GM23338 (cell line): Measurements from ENCODE around the gene PLXNC1. TPM values are rescaled to one million over a fixed set of nuclear protein-coding genes. Genes with fewer than 3 reads are reported as not detected.

Source experiments
- ATAC-seq: fragments of 200-7000 bp; cut with Tn5 transposase; 3 replicates; pipeline ENCODE4 v1.9.1; 2020
- DNase-seq: peaks from one replicate; pipeline ENCODE4 v3.0.0-alpha.2; 2015; ENCODE audit warnings: low spot score
- H2AFZ ChIP-seq: fragments of 200-600 bp; sonication (generic); 2 replicates; pipeline ENCODE4 v1.8.0; 2016; ENCODE audit warnings: antibody characterized with exemption, mild to moderate bottlenecking, moderate library complexity
- H3F3A ChIP-seq: fragments of 200-600 bp; sonication (generic); replicated peaks from 2 replicates; pipeline ENCODE4 v1.8.0; 2017; ENCODE audit warnings: antibody characterized with exemption, mixed run types, low read depth
- H3K27ac ChIP-seq: fragments of 200-600 bp; sonication (generic); 2 replicates; pipeline ENCODE4 v1.6.1; 2016; ENCODE audit warnings: low read depth
- H3K27me3 ChIP-seq: fragments of 200-600 bp; sonication (generic); 2 replicates; pipeline ENCODE4 v1.8.0; 2016; ENCODE audit warnings: mild to moderate bottlenecking, mixed run types, moderate library complexity; ENCODE audit not compliant: insufficient read depth
- H3K36me3 ChIP-seq: fragments of 200-600 bp; sonication (generic); 2 replicates; pipeline ENCODE4 v1.8.0; 2016; ENCODE audit warnings: mild to moderate bottlenecking; ENCODE audit not compliant: insufficient read depth
- H3K4me1 ChIP-seq: fragments of 200-600 bp; sonication (generic); 2 replicates; pipeline ENCODE4 v1.8.0; 2016; ENCODE audit warnings: mild to moderate bottlenecking, moderate library complexity; ENCODE audit not compliant: insufficient read depth
- H3K4me2 ChIP-seq: fragments of 200-600 bp; sonication (generic); 2 replicates; pipeline ENCODE4 v1.7.1; 2017; ENCODE audit warnings: mixed run types
- H3K4me3 ChIP-seq: fragments of 200-600 bp; sonication (generic); 2 replicates; pipeline ENCODE4 v1.6.1; 2016; ENCODE audit warnings: mixed run types
- H3K79me2 ChIP-seq: fragments of 200-600 bp; sonication (generic); replicated peaks from 2 replicates; pipeline ENCODE4 v1.8.0; 2017; ENCODE audit warnings: mild to moderate bottlenecking; ENCODE audit not compliant: insufficient read depth
- H3K9me2 ChIP-seq: fragments of 200-600 bp; sonication (generic); 2 replicates; pipeline ENCODE4 v1.8.0; 2017; ENCODE audit not compliant: insufficient read depth
- H4K20me1 ChIP-seq: fragments of 200-600 bp; sonication (generic); replicated peaks from 2 replicates; pipeline ENCODE4 v1.8.0; 2017; ENCODE audit warnings: mild to moderate bottlenecking; ENCODE audit not compliant: insufficient read depth
- H3K27ac Mint-ChIP-seq: 2 replicates; pipeline ENCODE4 v1.8.0; 2020; ENCODE audit warnings: inconsistent platforms, mild to moderate bottlenecking, moderate library complexity, mixed read lengths
- H3K27me3 Mint-ChIP-seq: 3 replicates; pipeline ENCODE4 v1.8.0; 2022; ENCODE audit warnings: low read depth, mild to moderate bottlenecking, moderate library complexity, mixed read lengths, inconsistent platforms; ENCODE audit not compliant: insufficient read depth, poor library complexity
- H3K36me3 Mint-ChIP-seq: 3 replicates; pipeline ENCODE4 v1.8.0; 2021; ENCODE audit warnings: low read depth, mild to moderate bottlenecking, inconsistent platforms, moderate library complexity, mixed read lengths
- H3K4me1 Mint-ChIP-seq: 3 replicates; pipeline ENCODE4 v1.8.0; 2020; ENCODE audit warnings: mild to moderate bottlenecking, inconsistent platforms, mixed read lengths
- H3K4me3 Mint-ChIP-seq: 3 replicates; pipeline ENCODE4 v1.8.0; 2021; ENCODE audit warnings: moderate library complexity, mild to moderate bottlenecking, inconsistent platforms, mixed read lengths
- H3K9me3 Mint-ChIP-seq: 3 replicates; pipeline ENCODE4 v1.8.0; 2020; ENCODE audit warnings: moderate library complexity, mild to moderate bottlenecking, inconsistent platforms, mixed read lengths
- CREB1 ChIP-seq: fragments of 250-450 bp; sonication (Bioruptor Pico); IDR thresholded peaks from 2 replicates; pipeline ENCODE4 v1.5.0; 2020; ENCODE audit warnings: low read depth, mild to moderate bottlenecking, moderate library complexity
- CTCF ChIP-seq, 2 experiments: fragments of 200-600 bp in 1 of 2; sonication (generic) in 1 of 2; conservative IDR thresholded peaks; 2 replicates each; pipeline versions ENCODE4 v1.5.1 to v1.6.1; 2016 to 2017; ENCODE audit warnings: antibody characterized with exemption in 2 of 2, low read depth in 2 of 2, mild to moderate bottlenecking in 2 of 2, moderate library complexity in 1 of 2
- EZH2 ChIP-seq: fragments of 200-600 bp; sonication (generic); IDR thresholded peaks from one replicate; pipeline ENCODE4 v1.8.0; 2017; ENCODE audit warnings: antibody characterized with exemption, mild to moderate bottlenecking, low read depth; ENCODE audit not compliant: unreplicated experiment
- EZH2phosphoT487 ChIP-seq: fragments of 200-600 bp; sonication (generic); IDR thresholded peaks from one replicate; pipeline ENCODE4 v1.8.1; 2018; ENCODE audit warnings: antibody characterized with exemption; ENCODE audit not compliant: unreplicated experiment
- NANOG ChIP-seq: IDR thresholded peaks from 2 replicates; pipeline ENCODE4 v1.6.1; 2016; ENCODE audit warnings: antibody characterized with exemption, borderline replicate concordance
- POLR2AphosphoS5 ChIP-seq: IDR thresholded peaks from 2 replicates; pipeline ENCODE4 v1.6.1; 2016; ENCODE audit warnings: antibody characterized with exemption, low read depth
- STAT1 ChIP-seq: IDR thresholded peaks from one replicate; pipeline ENCODE4 v1.6.1; 2016; ENCODE audit warnings: antibody characterized with exemption; ENCODE audit not compliant: unreplicated experiment
- ZNF114 ChIP-seq: fragments of 250-450 bp; sonication (Bioruptor Pico); IDR thresholded peaks from 2 replicates; pipeline ENCODE4 v1.5.0; 2020; ENCODE audit warnings: mild to moderate bottlenecking, moderate library complexity
- ZNF331 ChIP-seq: fragments of 250-450 bp; sonication (Bioruptor Pico); IDR thresholded peaks from 2 replicates; pipeline ENCODE4 v1.5.0; 2020; ENCODE audit warnings: low read depth, mild to moderate bottlenecking, moderate library complexity
- polyA plus RNA-seq: library from polyadenylated mRNA; unstranded; fragments of >200 nt; fragmentation: Nextera tagmentation; extraction: Ambion mirVana; gene quantifications from 2 replicates; pipeline ENCODE4 v1.2.1, GENCODE V29; 2016
- total RNA-seq: library from RNA; depleted of rRNA; stranded (reverse); fragments of >200 nt; shearing (Covaris generic); gene quantifications from 2 replicates; pipeline ENCODE4 v1.2.3, GENCODE V29; 2014
- TF ChIP-seq, protein P1 (sequence below): IDR thresholded peaks from one replicate; pipeline ENCODE4 v1.6.1; 2018; ENCODE audit warnings: antibody characterized with exemption; ENCODE audit not compliant: unreplicated experiment
- TF ChIP-seq, protein P2 (sequence below): IDR thresholded peaks from 2 replicates; pipeline ENCODE4 v1.6.1; 2016; ENCODE audit warnings: antibody characterized with exemption

The PLXNC1 gene
- total and polyA plus RNA-seq, 2 experiments from 2014 or later, result 1.9 to 6.5 TPM

DNA sequence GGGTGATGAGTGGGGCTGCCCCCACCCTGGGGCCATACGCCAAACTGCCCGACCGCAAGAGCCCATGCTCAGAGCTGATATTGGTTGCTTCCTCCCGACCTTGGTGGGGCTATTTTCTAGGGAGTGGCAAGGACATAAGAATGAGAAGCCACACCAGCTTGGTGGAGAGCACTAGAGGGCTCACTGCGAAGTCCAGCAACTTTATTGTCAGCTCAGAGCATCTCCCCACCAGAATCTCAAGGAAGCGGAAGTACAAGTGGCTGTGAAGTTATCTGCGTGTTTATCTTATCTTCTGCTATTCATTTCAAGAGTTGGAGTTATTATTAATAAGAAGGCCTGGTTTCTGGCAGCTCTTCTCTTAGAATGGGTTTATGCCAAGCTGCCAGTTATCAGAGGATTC is 4.9 kb upstream of the PLXNC1 start:
- H2AFZ ChIP-seq, result no peak overlapping the region
- no peaks in the 10 kb centered on the region for H3K79me2 ChIP-seq
- no peak overlapping the region for H3K4me3 Mint-ChIP-seq
- H3K27me3 Mint-ChIP-seq, result peaks cover 28% of the 10 kb centered on the region
- TF ChIP-seq, protein P1, sequence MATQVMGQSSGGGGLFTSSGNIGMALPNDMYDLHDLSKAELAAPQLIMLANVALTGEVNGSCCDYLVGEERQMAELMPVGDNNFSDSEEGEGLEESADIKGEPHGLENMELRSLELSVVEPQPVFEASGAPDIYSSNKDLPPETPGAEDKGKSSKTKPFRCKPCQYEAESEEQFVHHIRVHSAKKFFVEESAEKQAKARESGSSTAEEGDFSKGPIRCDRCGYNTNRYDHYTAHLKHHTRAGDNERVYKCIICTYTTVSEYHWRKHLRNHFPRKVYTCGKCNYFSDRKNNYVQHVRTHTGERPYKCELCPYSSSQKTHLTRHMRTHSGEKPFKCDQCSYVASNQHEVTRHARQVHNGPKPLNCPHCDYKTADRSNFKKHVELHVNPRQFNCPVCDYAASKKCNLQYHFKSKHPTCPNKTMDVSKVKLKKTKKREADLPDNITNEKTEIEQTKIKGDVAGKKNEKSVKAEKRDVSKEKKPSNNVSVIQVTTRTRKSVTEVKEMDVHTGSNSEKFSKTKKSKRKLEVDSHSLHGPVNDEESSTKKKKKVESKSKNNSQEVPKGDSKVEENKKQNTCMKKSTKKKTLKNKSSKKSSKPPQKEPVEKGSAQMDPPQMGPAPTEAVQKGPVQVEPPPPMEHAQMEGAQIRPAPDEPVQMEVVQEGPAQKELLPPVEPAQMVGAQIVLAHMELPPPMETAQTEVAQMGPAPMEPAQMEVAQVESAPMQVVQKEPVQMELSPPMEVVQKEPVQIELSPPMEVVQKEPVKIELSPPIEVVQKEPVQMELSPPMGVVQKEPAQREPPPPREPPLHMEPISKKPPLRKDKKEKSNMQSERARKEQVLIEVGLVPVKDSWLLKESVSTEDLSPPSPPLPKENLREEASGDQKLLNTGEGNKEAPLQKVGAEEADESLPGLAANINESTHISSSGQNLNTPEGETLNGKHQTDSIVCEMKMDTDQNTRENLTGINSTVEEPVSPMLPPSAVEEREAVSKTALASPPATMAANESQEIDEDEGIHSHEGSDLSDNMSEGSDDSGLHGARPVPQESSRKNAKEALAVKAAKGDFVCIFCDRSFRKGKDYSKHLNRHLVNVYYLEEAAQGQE, result no peak
- TF ChIP-seq CTCF (conservative IDR thresholded peaks at IDR 0.05; ENCODE audit: low read depth in 2 of 2) (no peak), NANOG (no peak), POLR2AphosphoS5 (no peak), EZH2 (no peak), CREB1 (no peak), ZNF331 (no peak)
- DNase-seq (no peak), ATAC-seq (no peak)
- no peaks in the 10 kb centered on the region for H3K36me3 ChIP-seq
- no peaks in the 10 kb centered on the region; the same call in 1 of the 3 replicates for H3K9me3 Mint-ChIP-seq
- H3K36me3 Mint-ChIP-seq, result no peaks in the 10 kb centered on the region; the same call in 2 of the 3 replicates
- H4K20me1 ChIP-seq, result no peaks in the 10 kb centered on the region; the same call in 1 of the 2 replicates
- H3K9me2 ChIP-seq, result no peaks in the 10 kb centered on the region
- no peak overlapping the region for H3K27ac ChIP-seq
- peaks cover 5% of the 10 kb centered on the region; the same call in 1 of the 2 replicates for H3F3A ChIP-seq
- H3K4me1 ChIP-seq, result peaks cover 3% of the 10 kb centered on the region; the same call in 1 of the 2 replicates
- peaks cover 48% of the 10 kb centered on the region for H3K27me3 ChIP-seq
- H3K4me2 ChIP-seq, result no peak overlapping the region
- no peak overlapping the region for H3K27ac Mint-ChIP-seq
- peaks cover 2% of the 10 kb centered on the region; the same call in 1 of the 3 replicates for H3K4me1 Mint-ChIP-seq
- H3K4me3 ChIP-seq, result no peak overlapping the region

- Histone ChIP-seq H3F3A (peaks cover 5% of the 10 kb centered on the region; the same call in 1 of the 2 replicates), H3K27me3 (peaks cover 49% of the 10 kb centered on the region), H2AFZ (no peak overlapping the region), H3K4me2 (no peak overlapping the region), H3K36me3 (no peaks in the 10 kb centered on the region), H3K9me2 (no peaks in the 10 kb centered on the region), H3K4me3 (no peak overlapping the region), H3K4me1 (peaks cover 3% of the 10 kb centered on the region; the same call in 1 of the 2 replicates), H4K20me1 (no peaks in the 10 kb centered on the region; the same call in 1 of the 2 replicates), H3K79me2 (no peaks in the 10 kb centered on the region), H3K27ac (no peak overlapping the region)
- Mint-ChIP-seq H3K36me3 (no peaks in the 10 kb centered on the region; the same call in 2 of the 3 replicates), H3K9me3 (no peaks in the 10 kb centered on the region; the same call in 1 of the 3 replicates), H3K27me3 (peaks cover 28% of the 10 kb centered on the region), H3K4me3 (no peak overlapping the region), H3K27ac (no peak overlapping the region), H3K4me1 (peaks cover 2% of the 10 kb centered on the region; the same call in 1 of the 3 replicates)
- no peak for ATAC-seq
- no peak for DNase-seq
- TF ChIP-seq, protein P2, sequence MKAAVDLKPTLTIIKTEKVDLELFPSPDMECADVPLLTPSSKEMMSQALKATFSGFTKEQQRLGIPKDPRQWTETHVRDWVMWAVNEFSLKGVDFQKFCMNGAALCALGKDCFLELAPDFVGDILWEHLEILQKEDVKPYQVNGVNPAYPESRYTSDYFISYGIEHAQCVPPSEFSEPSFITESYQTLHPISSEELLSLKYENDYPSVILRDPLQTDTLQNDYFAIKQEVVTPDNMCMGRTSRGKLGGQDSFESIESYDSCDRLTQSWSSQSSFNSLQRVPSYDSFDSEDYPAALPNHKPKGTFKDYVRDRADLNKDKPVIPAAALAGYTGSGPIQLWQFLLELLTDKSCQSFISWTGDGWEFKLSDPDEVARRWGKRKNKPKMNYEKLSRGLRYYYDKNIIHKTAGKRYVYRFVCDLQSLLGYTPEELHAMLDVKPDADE, result no peak
- TF ChIP-seq STAT1, result no peak
- no peak for TF ChIP-seq NANOG
- TF ChIP-seq ZNF114, result no peak
- TF ChIP-seq EZH2, result no peak
- TF ChIP-seq POLR2AphosphoS5, result no peak
- TF ChIP-seq CREB1, result no peak
- no peak for TF ChIP-seq CTCF (conservative IDR thresholded peaks at IDR 0.05; ENCODE audit: low read depth in 2 of 2)
- TF ChIP-seq ZNF331, result no peak
- TF ChIP-seq EZH2phosphoT487, result no peak
These were observed 4.4 kb upstream of the PLXNC1 start for GRCh38 chr12:94143951-94144350.
